Kidney glomerular epithelial cell (primary cell): ENCODE data around the gene IGF2R.
"Not testable (repeated sequence)": the region's sequence is repeated elsewhere in the genome, so short reads cannot be mapped to it uniquely, and the experiment has no call there.

Experiments
- DNase-seq: peaks from one replicate; lab custom pipeline; 2025; lab: John Stamatoyannopoulos, UW

Gene IGF2R, protein sequence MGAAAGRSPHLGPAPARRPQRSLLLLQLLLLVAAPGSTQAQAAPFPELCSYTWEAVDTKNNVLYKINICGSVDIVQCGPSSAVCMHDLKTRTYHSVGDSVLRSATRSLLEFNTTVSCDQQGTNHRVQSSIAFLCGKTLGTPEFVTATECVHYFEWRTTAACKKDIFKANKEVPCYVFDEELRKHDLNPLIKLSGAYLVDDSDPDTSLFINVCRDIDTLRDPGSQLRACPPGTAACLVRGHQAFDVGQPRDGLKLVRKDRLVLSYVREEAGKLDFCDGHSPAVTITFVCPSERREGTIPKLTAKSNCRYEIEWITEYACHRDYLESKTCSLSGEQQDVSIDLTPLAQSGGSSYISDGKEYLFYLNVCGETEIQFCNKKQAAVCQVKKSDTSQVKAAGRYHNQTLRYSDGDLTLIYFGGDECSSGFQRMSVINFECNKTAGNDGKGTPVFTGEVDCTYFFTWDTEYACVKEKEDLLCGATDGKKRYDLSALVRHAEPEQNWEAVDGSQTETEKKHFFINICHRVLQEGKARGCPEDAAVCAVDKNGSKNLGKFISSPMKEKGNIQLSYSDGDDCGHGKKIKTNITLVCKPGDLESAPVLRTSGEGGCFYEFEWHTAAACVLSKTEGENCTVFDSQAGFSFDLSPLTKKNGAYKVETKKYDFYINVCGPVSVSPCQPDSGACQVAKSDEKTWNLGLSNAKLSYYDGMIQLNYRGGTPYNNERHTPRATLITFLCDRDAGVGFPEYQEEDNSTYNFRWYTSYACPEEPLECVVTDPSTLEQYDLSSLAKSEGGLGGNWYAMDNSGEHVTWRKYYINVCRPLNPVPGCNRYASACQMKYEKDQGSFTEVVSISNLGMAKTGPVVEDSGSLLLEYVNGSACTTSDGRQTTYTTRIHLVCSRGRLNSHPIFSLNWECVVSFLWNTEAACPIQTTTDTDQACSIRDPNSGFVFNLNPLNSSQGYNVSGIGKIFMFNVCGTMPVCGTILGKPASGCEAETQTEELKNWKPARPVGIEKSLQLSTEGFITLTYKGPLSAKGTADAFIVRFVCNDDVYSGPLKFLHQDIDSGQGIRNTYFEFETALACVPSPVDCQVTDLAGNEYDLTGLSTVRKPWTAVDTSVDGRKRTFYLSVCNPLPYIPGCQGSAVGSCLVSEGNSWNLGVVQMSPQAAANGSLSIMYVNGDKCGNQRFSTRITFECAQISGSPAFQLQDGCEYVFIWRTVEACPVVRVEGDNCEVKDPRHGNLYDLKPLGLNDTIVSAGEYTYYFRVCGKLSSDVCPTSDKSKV (N-terminal part only)

DNA sequence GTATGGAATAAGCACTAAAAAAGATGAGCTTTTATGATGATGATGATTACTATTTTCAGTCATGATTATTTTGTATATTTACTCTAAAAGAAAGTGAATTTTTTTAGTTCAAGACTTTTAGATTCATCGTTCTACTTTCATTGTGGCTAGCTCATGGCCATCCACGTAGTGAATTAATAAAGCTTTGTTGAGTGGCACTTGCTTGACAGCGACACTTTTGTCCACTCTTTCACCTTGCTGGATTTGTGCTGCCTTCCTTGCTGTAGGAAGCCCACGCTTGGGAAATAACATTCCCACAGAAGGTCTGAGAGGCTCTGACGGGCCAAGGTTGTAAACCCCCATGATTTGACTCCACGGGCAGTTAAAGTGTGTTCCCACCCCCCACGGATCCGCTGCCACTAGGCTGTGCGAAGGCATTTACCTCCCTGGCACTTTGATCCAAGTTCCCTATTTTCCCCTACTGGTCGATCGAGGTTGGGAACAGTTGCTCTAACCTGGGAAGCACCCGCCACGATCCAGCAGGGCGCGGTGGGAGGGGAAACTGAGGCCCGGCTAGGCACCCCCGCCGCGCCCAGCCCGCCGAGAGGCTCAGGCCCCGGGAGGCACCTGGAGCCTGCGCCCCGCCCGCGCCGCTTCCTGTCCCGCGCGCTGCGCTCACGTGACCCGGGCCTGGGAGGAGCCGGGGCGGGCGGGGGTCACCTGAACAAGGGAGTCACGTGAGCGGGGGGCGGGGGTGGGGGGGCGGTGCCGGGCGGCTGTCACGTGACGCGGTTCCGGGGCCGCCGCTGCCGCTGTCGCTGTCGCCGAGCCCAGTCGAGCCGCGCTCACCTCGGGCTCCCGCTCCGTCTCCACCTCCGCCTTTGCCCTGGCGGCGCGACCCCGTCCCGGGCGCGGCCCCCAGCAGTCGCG is at the start of gene IGF2R:
IGF2R (plus strand) TSS at position 788 of the 909 bp plus-strand sequence. CDS start 165 bp downstream, outside the sequence.
- peak; percentile 48 for DNase-seq

DNA sequence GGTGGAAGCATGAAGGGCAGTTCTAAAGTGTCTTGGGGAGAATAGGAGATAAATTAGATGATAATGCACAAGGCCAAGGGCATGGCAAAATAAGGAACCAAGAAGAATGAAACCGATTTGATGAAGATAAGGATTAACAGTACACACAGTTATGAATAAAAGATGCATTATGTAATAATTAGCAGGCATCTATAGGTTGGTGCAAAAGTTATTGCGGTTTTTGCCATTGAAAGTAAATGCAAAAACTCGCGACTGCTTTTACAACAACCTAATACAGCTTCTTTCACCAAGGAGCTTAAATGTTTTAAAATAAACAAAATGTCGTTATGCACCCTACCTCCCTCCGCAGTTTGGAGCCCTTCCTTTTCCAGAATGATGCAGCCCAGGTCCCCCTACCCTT is 49.1 kb upstream of the IGF2R start:
- no peak for DNase-seq

GRCh38 chr6:159924150-159924549 is 44.7 kb upstream of the IGF2R start:
- not testable (repeated sequence) for DNase-seq

DNA sequence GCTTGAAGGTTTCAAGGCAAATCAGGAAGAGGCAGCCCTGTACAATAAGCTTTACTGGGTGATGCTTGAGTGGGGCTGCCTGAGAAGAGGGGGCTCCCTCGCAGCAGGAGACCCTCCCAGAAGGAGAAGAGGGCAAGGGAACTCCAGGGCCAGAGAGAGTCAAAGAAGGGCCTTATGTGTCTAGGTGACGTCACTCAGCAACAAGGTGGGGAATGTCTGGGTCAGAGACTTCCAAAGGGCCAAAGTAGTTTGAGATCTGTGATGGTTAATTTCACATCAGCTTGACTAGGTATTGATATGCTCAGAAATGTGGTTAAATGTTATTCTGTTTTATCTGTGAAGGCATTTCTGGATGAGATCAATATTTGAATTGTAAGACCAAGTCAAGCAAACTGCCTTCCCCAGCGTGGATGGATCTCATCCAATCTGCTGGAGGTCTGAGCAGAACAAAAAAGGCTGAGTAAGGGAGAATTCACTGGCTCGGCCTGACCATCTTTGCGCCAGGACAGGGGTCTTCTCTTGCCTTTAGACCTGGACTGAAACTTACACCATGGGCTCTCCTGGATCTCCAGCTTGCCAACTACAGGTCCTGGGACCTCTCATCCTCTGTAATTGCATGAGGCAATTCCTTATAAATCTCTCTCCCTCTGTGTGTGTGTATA is 42.2 kb upstream of the IGF2R start:
- DNase-seq = no peak

- DNase-seq = peak; percentile 67
These were observed 39.1 kb upstream of the IGF2R start for GRCh38 chr6:159929819-159930218.

- DNase-seq = no peak
These were observed 37.8 kb upstream of the IGF2R start for GRCh38 chr6:159931112-159931511.

DNA sequence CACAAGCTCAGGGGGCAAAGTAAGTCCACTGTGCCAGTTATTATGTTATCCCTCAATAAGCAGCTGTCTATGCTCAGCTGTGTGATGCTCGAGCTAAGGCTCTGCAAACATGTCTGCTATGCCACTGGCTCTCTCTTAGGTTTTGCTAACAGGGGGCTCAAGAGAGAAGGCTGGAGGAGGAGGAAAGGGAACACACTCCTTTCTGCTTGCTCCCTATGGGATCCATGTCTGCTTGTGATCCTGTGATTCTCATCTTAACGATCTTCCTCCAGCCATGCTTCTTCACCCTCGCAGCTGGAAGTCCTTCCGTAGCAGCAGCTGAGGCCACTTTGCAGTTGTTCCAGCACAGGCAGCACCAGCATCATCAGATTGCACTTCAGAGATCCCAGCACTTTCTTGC is 37.0 kb upstream of the IGF2R start:
- DNase-seq = no peak

- DNase-seq = no peak
These were observed 35.8 kb upstream of the IGF2R start for GRCh38 chr6:159933077-159933476.

- DNase-seq = peak; percentile 63
These were observed 34.7 kb upstream of the IGF2R start for GRCh38 chr6:159934181-159934580.

DNA sequence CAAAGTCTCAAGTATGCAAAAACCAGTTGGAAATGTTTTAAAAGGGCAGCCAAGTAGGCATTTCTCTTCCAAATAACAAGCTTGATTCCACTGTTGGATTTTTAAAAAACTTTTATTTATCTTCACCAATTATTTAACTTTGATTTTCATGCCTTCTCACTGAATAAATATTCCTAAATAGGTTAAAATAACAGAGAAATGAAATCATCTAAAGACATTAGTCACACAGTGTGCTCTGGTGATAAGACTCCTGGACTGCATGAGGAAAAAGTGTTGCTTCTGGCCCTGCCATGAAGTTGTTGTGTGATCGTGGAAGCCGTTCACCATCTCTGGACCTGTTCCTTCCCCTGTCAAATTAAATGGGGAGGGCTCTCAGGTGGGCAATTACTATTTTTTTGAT is 33.8 kb upstream of the IGF2R start:
- DNase-seq = peak; percentile 51

DNA sequence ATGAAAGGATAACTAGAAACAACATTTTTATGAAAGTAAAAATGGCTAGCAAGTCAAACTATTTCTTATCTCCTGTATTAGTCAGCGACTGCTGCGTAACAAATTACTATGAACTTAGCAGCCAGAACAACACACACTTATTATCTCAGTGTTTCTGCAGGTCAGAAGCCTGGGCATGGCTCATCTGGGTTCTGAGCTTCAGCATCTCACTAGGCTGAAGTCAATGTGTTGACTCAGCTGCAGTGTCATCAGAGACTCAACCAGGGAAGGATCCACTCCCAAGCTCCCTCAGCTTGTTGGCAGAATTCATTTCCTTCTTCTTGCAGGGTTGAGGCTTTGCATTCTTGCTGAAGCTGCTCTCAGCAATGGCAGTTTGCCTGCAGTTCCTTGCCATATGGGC is 33.2 kb upstream of the IGF2R start:
- no peak for DNase-seq

- no peak for DNase-seq
These were observed 29.3 kb upstream of the IGF2R start for GRCh38 chr6:159939591-159940016.

DNA sequence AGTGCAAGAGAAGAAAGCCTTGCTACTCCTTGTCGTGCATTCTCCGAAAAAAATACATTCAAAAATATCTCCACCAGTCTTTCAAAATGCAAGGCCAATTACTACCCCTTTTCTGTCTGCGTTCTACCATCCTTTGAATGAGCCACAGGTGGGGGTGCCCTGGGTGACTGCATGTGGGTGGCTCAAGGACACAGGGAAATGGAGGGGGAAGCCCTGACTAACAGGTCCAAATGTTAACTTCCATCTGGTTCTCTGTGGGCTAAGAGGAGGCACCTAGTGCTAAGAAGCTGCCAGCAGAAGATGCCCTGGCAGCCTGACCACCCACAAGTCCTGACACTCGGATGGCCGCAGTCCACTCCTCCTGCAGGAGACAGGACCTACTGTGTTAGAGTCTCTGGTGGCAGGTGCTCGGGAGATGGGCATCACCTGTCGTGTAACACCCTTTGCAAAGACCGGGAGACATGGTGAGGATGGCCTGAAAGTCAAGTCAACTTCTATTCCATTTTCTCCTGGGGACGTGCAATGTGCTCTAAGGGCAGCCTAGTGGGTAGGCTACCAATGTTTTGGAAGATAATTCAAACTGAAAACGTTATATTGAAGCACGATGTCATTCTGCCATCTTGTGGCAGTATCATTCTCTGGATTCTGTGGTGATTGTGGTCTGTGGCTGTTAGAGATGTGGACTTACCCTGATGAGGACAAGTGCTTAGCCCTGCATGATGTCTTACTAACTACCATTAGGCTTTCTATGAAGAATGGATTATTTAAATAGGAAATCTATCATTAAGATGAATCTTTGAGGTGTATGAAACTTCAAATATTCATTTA is 27.4 kb upstream of the IGF2R start:
- peak; percentile 61 for DNase-seq

DNA sequence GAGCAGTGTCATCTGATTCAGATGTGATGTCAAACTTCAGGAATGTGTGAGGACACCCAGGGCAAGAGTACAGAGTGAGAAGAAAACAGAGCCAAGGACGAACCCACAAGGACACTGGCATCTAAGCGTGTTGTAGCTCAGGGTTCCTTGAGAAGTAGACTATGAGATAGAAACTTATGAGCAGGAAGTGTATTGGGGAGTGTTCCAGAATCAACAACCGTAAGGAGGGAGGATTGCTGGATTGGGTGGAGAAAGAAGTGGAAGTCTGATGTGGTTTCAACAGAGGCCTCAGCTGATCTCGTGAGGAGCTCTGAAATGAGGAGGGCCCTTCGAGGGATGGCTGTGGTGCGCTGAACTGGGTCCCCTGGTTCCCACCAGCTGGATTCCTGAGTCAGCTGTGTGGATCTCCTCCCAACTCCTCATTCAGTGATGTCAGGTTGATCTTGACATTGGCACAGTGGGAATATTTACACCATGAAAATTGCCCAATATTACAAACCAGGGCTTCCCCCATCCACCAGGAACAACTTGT is 25.7 kb upstream of the IGF2R start:
- DNase-seq = peak; percentile 22

DNA sequence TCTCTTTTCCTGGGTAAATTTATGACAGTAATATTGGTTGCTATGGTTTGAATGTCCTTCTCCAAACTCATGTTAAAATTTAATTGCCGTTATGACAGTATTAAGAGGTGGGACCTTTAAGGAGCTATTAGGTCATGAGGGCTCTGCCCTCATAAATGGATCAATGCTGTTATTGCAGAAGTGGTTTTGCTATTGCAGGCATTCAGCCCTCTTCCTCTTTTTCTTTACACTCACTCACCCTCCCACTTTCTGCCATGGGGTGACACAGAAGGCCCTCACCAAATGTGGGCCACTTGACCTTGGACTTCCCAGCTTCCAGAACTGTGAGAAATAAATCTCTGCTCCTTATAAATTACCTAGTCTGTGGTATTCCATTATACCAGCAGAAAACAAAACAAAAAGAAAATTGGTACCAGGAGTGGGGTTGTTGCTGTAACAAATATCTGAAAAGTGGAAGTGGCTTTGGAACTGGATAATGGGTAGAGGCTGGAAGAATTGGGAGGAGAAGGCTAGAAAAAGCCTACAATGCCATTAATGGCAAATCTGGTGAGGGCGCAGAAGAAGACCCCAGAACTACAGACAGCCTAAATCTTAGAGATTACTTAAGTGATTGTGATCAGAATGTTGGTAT is 24.8 kb upstream of the IGF2R start:
- DNase-seq = no peak

- DNase-seq = no peak
These were observed 23.0 kb upstream of the IGF2R start for GRCh38 chr6:159945801-159946392.

- no peak for DNase-seq
These were observed 22.0 kb upstream of the IGF2R start for GRCh38 chr6:159946912-159947311.

DNA sequence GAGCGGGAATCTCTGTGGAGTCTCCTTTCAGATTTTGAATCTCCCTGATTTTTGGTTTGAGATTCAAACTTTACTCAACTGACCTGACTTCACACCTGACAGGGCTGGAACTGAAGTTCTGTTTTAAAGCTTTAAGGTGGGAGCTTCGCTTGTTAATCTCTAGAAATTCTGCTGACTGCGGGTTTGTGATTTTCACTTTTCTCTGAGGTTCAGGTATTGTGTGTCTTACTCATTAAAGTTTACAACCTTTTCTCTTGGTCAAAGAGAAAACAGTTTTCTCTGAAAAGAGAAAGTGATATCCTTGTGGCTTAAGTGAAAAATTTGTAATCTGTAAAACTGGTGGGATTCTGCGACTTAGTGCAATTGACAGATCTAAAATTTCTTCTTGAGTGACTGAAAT is 20.7 kb upstream of the IGF2R start:
- DNase-seq = no peak
